HG02798 (cell line): ENCODE data around the gene SMARCA4.
A peak's percentile ranks its signal among the peaks of the same experiment; 100 is the strongest.

ENCODE experiments used
- ATAC-seq: cut with Tn5 transposase; IDR thresholded peaks from one replicate; pipeline ENCODE4 v1.9.1; 2021; ENCODE audit warnings: mild to moderate bottlenecking; ENCODE audit not compliant: unreplicated experiment, poor library complexity

The SMARCA4 gene

GRCh38 chr19:10960314-10961072, at the start of gene SMARCA4:
Gene SMARCA4, plus strand, starts transcription at chr19:10961030. Its CDS starts 23,122 bp downstream, at chr19:10984152.
- ATAC-seq, result peak; percentile 90

GRCh38 chr19:10911579-10912363, 49.1 kb upstream of the SMARCA4 start:
- ATAC-seq, result no peak

DNA sequence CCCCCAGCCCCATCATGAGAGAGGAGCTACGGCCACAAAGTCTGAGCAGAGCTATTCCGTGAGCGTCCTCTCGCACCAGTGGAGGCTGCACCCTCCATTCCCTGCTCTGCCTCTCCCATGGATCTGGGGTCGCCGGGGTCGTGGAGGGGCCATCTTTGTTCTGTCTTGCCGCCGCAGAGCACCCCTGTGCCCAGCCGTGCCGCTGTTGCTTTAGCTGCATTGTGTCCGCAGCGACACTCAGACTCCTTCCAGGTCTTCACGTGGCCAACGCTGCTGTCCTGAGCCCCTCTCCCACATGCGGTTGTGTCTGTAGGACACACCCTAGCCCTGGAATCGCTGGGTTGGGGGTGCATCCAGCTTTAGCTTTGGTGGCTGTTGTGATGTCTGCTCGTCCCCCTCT, 48.2 kb upstream of the SMARCA4 start:
- ATAC-seq, result no peak

DNA sequence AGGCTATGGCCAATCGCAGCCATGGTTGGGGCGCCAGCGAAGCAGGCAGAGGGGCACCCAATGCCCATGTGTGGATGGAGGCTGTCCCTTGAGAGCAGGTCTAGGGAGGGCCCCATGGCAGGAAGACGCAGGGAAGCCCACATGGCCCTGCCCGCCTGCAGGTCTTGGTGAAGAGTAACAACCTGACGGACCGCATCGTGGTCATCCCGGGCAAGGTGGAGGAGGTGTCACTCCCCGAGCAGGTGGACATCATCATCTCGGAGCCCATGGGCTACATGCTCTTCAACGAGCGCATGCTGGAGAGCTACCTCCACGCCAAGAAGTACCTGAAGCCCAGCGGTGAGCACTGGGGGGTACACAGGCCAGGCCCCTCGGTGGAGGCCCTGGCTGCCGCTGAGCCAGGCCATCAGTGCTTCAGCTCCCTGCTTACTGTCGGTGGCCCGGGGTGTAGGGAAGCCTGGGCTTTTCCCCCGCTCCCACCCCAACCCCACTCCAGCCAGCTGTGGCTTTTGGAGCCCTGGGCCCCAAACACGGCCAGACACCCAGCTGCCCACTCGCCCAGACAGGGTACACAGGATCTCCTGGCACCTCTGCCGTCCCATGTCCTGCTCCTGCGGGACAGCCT, 47.0 kb upstream of the SMARCA4 start:
- no peak for ATAC-seq

- ATAC-seq, result no peak
These were observed 45.4 kb upstream of the SMARCA4 start for GRCh38 chr19:10915130-10916091.

- ATAC-seq, result no peak
These were observed 44.2 kb upstream of the SMARCA4 start for GRCh38 chr19:10916602-10917001.

- ATAC-seq, result no peak
These were observed 42.5 kb upstream of the SMARCA4 start for GRCh38 chr19:10918359-10918758.

DNA sequence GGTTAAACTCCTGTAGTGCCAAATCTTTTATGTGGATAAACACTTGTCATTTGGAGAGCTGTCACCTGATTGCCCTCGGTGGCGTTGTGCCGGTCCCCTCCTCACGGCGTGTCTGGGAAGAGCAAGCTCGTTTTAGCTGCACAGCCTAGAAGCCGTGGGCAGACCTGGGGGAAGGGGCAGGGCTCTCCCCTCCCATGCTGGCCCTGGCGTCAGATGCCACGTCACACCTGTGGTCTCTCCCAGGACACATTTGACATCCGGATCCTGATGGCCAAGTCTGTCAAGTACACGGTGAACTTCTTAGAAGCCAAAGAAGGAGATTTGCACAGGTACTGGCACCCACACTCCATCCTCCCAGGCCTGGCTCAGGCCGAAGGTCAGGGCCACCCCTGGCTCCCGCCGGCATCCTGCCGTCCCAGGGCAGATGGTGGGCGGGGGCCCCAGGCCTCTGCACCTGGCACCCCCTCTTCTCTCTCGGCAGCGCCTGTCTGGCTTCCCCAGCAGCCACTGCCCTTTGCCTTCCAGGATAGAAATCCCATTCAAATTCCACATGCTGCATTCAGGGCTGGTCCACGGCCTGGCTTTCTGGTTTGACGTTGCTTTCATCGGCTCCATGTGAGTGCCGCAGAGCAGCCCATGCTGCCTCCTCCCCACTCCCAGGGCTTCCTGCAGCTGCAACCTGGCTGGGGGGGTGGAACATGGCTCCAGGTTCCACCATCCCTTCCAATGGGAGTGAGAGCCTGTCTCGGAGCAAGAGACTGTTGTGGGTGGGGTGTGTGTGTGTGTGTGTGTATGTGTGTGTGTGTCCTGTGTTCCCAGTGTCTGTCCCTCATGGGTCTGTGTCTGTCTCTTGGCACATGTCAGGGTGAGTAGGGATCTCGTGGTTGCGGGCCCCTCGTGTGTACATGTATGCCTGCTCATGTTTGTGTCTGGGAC, 41.2 kb upstream of the SMARCA4 start:
- no peak for ATAC-seq

DNA sequence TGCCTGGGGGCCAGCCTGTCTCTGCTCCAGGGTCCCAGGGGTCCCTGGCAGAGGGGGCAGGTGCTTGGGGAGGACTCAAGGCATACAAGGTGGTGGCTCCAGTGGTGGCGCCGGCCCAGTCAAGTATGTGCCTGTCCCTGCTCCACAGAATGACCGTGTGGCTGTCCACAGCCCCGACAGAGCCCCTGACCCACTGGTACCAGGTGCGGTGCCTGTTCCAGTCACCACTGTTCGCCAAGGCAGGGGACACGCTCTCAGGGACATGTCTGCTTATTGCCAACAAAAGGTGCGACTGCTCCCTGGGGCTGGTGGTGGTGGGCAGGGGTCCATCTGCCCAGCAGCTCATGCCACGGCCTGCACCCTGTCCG, 40.6 kb upstream of the SMARCA4 start:
- ATAC-seq, result no peak

- ATAC-seq, result no peak
These were observed 40.0 kb upstream of the SMARCA4 start for GRCh38 chr19:10920781-10921180.

GRCh38 chr19:10921199-10921909, 39.5 kb upstream of the SMARCA4 start:
- no peak for ATAC-seq

DNA sequence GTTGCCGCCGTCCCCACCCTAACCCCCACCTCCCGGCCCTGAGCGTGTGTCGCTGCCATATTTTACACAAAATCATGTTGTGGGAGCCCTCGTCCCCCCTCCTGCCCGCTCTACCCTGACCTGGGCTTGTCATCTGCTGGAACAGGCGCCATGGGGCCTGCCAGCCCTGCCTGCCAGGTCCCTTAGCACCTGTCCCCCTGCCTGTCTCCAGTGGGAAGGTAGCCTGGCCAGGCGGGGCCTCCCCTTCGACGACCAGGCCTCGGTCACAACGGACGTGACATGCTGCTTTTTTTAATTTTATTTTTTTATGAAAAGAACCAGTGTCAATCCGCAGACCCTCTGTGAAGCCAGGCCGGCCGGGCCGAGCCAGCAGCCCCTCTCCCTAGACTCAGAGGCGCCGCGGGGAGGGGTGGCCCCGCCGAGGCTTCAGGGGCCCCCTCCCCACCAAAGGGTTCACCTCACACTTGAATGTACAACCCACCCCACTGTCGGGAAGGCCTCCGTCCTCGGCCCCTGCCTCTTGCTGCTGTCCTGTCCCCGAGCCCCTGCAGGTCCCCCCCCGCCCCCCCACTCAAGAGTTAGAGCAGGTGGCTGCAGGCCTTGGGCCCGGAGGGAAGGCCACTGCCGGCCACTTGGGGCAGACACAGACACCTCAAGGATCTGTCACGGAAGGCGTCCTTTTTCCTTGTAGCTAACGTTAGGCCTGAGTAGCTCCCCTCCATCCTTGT, 38.8 kb upstream of the SMARCA4 start:
- ATAC-seq, result no peak

DNA sequence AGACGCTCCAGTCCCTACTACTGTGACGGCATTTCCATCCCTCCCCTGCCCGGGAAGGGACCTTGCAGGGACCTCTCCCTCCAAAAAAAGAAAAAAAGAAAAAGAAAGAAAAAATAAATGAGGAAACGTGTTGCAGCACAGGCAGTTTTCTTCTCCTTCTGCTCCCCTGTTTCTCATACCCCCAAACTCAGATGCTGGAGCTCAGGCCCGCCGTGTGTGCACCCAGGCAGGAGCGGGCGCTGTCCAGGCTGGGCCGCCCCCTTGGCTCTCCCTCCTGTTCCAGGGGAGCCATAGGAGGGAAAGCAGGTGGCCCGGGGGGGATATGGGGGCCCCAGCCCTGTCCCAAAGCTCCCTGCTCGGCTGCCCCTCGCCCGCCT, 38.2 kb upstream of the SMARCA4 start:
- ATAC-seq, result no peak

- ATAC-seq, result no peak
These were observed 37.3 kb upstream of the SMARCA4 start for GRCh38 chr19:10923260-10924112.

DNA sequence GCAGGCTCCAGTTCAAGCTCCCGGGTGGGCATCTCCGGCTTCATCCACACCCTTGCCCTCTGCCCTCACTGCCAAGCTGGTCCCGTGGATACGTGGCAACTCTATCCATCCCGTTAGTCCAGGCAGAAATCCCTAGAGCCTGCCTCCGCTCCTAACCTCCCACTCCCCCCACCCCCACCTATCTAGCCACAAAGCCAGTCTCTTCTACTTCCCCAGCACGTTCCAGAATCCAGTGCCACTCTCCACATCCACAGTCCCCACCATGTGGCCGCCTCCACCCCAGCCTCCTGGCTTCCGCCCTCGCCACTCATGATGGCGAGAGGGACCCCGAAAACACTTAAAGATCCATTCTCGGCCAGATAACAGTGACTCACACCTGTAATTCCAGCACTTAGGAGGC, 36.2 kb upstream of the SMARCA4 start:
- no peak for ATAC-seq

DNA sequence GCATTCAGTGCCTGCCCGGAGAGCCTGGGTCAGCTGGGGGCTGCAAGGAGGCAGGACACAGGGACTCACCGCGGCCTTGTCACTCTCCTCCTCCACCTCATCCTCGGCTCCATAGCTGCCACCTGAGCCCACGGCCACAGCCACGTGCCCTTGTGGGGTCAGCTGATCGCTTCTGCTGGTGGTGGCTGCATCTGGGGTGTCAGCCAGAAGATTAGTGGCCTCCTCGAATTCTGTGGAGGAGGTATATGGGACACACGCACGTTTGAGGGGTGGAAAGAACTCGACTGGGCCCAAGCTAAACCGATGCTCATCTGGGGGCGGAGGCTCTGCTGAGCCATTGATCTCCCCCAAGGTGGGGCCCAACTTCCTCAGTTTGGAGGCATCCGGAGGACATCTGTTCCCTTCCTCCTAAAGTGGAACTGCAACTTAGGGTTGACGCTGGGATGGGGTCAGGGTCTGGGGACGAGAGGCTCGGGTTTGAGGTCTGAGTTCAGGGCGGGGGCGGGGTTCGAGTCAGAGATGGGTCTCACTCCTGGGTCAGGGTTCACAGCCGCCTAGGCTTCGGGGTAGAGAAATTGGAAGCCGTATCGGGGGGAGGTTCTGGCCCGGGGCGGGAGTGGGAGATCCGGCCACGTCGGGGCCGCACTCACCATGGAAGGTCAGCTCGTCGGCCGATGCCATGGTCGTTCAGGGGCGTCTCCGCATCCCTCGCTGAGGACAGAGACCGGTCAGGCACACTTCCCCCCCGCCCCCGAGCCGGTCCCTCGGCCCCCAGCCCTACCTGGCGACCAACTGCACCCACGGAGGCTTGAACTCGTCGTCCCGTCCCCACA, 32.9 kb upstream of the SMARCA4 start:
- no peak for ATAC-seq
